K562 (cell line): ENCODE results near the gene CMTR1. TPM values are rescaled to one million over a fixed set of nuclear protein-coding genes. Genes with fewer than 3 reads are reported as not detected.

Experiments
- ATAC-seq: fragments of 200-7000 bp; cut with Tn5 transposase; 3 replicates; pipeline ENCODE4 v1.9.1; 2020; ENCODE audit warnings: moderate library complexity
- BruUV-seq: library from RNA; stranded (reverse); fragments of 400-500 nt; replicated peaks from 2 replicates; lab custom pipeline; 2021; lab: Mats Ljungman, UMichigan
- CTCF ChIA-PET: fragments of 300-600 bp; formaldehyde crosslinking; extraction: SDS; loops from one replicate; lab custom pipeline; 2021; ENCODE audit warnings: low intra/inter-chr PET ratio; lab: Yijun Ruan, JAX
- POLR2A ChIA-PET: fragments of 300-600, 350-650 bp; sonication (Branson Sonifier 250); formaldehyde crosslinking; extraction: SDS; loops from one replicate; lab custom pipeline; 2021; ENCODE audit warnings: antibody characterized with exemption, inconsistent platforms; lab: Yijun Ruan, JAX
- DNase-seq, 4 experiments: peaks; one replicate each; pipeline versions ENCODE4 v3.0.0 to v3.0.0-alpha.2; 2011 to 2018; ENCODE audit warnings: low spot score in 3 of 4, mixed read lengths in 3 of 4; ENCODE audit errors: extremely low read depth in 1 of 4
- FAIRE-seq: peaks from 2 replicates; lab custom pipeline; 2011; peaks lifted over from hg19 to GRCh38; lab: Jason Lieb, UNC
- H2AFZ ChIP-seq: 2 replicates; pipeline ENCODE4 v1.6.0; 2011; ENCODE audit warnings: low read depth, low read length, control low read depth, inconsistent platforms
- H3K27ac ChIP-seq: fragments of 200-600 bp; 3 replicates; pipeline ENCODE4 v1.8.0; 2011; ENCODE audit warnings: low read depth, mild to moderate bottlenecking, control low read depth, inconsistent platforms, low read length, moderate library complexity, mixed read lengths; ENCODE audit errors: extremely low read depth
- H3K27me3 ChIP-seq, 2 experiments: fragments of 300-600 bp in 1 of 2; 2 replicates in 1 of 2; 3 replicates in 1 of 2; pipeline versions ENCODE4 v1.6.0 to v1.8.0; 2011; ENCODE audit warnings: inconsistent platforms in 2 of 2, low read length in 2 of 2, mild to moderate bottlenecking in 1 of 2, mixed read lengths in 1 of 2, moderate library complexity in 1 of 2; ENCODE audit not compliant: control insufficient read depth in 2 of 2, insufficient read depth in 2 of 2
- H3K36me3 ChIP-seq: fragments of 300-600 bp; 3 replicates; pipeline ENCODE4 v1.8.0; 2011; ENCODE audit warnings: mild to moderate bottlenecking, low read length, inconsistent platforms; ENCODE audit not compliant: control insufficient read depth, insufficient read depth
- H3K4me1 ChIP-seq, 2 experiments: fragments of 200-600 bp in 1 of 2; replicated peaks in 1 of 2; 2 replicates in 1 of 2; 3 replicates in 1 of 2; pipeline versions ENCODE4 v1.5.1 to v1.8.0; 2011; ENCODE audit warnings: inconsistent platforms in 2 of 2, low read length in 2 of 2, mild to moderate bottlenecking in 1 of 2, mixed read lengths in 1 of 2, moderate library complexity in 1 of 2; ENCODE audit not compliant: control insufficient read depth in 2 of 2, insufficient read depth in 2 of 2
- H3K4me2 ChIP-seq: 2 replicates; pipeline ENCODE4 v1.6.1; 2011; ENCODE audit warnings: low read length, control low read depth, inconsistent platforms, mixed read lengths; ENCODE audit not compliant: insufficient read depth
- H3K4me3 ChIP-seq: fragments of 200-600 bp; sonication (generic), shearing (Covaris generic); 2 replicates; pipeline ENCODE4 v1.5.1; 2016; ENCODE audit warnings: control low read depth, inconsistent platforms
- H3K79me2 ChIP-seq: fragments of 200-600 bp; 3 replicates; pipeline ENCODE4 v1.8.0; 2011; ENCODE audit warnings: low read length, inconsistent platforms; ENCODE audit not compliant: control insufficient read depth, insufficient read depth
- H3K9ac ChIP-seq, 2 experiments: 2 replicates each; pipeline versions ENCODE4 v1.6.0 to v1.6.1; 2011; ENCODE audit warnings: low read depth in 2 of 2, low read length in 2 of 2, control low read depth in 1 of 2, inconsistent platforms in 1 of 2, mild to moderate bottlenecking in 1 of 2, mixed read lengths in 1 of 2; ENCODE audit not compliant: insufficient read depth in 1 of 2
- H3K9me1 ChIP-seq: one replicate; pipeline ENCODE4 v1.6.0; 2011; ENCODE audit warnings: inconsistent platforms, mild to moderate bottlenecking, low read length, moderate library complexity; ENCODE audit not compliant: control insufficient read depth, insufficient read depth
- H3K9me3 ChIP-seq: replicated peaks from 2 replicates; pipeline ENCODE4 v1.5.1; 2011; ENCODE audit warnings: low read depth, low read length, inconsistent platforms; ENCODE audit not compliant: control insufficient read depth, insufficient read depth
- H4K20me1 ChIP-seq: replicated peaks from 2 replicates; pipeline ENCODE4 v1.6.1; 2011; ENCODE audit warnings: low read length, inconsistent platforms, mixed read lengths; ENCODE audit not compliant: control insufficient read depth, insufficient read depth
- CBX5 ChIP-seq: IDR thresholded peaks from 2 replicates; pipeline ENCODE4 v1.6.1; 2014; ENCODE audit warnings: low read depth, borderline replicate concordance
- MEIS2 ChIP-seq: fragments of 450-650 bp; IDR thresholded peaks from 2 replicates; pipeline ENCODE4 v1.6.1; 2014; ENCODE audit warnings: mild to moderate bottlenecking; ENCODE audit not compliant: partially characterized antibody
- WGBS: fragments of 100-300 bp; shearing (Covaris generic); methylation state at CpG from one replicate; pipeline ENCODE4 v1.1.6; 2016; ENCODE audit warnings: low coverage, mixed read lengths; ENCODE audit not compliant: insufficient coverage; ENCODE audit errors: missing lambda C conversion rate; 5-methylcytosine and 5-hydroxymethylcytosine counted together
- in situ Hi-C: fragments of 300-500 bp; cut with MboI; formaldehyde crosslinking; loops from 4 replicates; pipeline ENCODE4 v1.15.0; 2018; ENCODE audit warnings: inconsistent platforms, mixed read lengths
- intact Hi-C: fragments of 100-400 bp; cut with micrococcal nuclease; formaldehyde crosslinking; loops from 2 replicates; pipeline ENCODE4 v1.14.2; 2022
- polyA plus RNA-seq, 8 experiments: library from polyadenylated mRNA; depleted of rRNA in 4 of 8; stranded (reverse) in 5 of 8; unstranded in 3 of 8; fragments of >200 nt; fragmentation: Nextera tagmentation in 2 of 8; fragmentation: Illumina TruSeq in 1 of 8; extraction: Ambion mirVana in 2 of 8; extraction: Trizol in 1 of 8; gene quantifications; 2 replicates each; pipeline versions ENCODE4 v1.2.1 to v1.2.3, GENCODE V29; 2011 to 2014; ENCODE audit warnings: inconsistent platforms in 1 of 8, missing spikeins in 1 of 8
- total RNA-seq, 7 experiments: library from RNA; depleted of rRNA in 6 of 7; stranded (reverse); fragments of >200 nt in 6 of 7; fragmentation: Illumina TruSeq in 2 of 7; extraction: Trizol in 2 of 7; gene quantifications; 2 replicates each; pipeline versions ENCODE4 v1.2.1 to v1.2.3, GENCODE V29; 2011 to 2021; ENCODE audit warnings: low replicate concordance in 1 of 7
- TF ChIP-seq, protein P1 (sequence below): sonication (generic); formaldehyde crosslinking; IDR thresholded peaks from 2 replicates; pipeline ENCODE4 v1.8.1; 2022; ENCODE audit warnings: missing genetic modification reagents
- TF ChIP-seq, protein P2 (sequence below), 2 experiments: IDR thresholded peaks in 1 of 2; conservative IDR thresholded peaks in 1 of 2; 2 replicates each; pipeline ENCODE4 v1.6.1; 2016; ENCODE audit warnings: low read depth in 2 of 2, mild to moderate bottlenecking in 1 of 2, missing compliant biosample characterization in 1 of 2, missing genetic modification characterization in 1 of 2, moderate library complexity in 1 of 2

The CMTR1 gene
- total and polyA plus RNA-seq, 9 of the 15 experiments (the other 6 are each of a cell fraction or from before 2014, with no cell fraction given) = 2.9 to 63.5 (median 49.5) TPM

DNA sequence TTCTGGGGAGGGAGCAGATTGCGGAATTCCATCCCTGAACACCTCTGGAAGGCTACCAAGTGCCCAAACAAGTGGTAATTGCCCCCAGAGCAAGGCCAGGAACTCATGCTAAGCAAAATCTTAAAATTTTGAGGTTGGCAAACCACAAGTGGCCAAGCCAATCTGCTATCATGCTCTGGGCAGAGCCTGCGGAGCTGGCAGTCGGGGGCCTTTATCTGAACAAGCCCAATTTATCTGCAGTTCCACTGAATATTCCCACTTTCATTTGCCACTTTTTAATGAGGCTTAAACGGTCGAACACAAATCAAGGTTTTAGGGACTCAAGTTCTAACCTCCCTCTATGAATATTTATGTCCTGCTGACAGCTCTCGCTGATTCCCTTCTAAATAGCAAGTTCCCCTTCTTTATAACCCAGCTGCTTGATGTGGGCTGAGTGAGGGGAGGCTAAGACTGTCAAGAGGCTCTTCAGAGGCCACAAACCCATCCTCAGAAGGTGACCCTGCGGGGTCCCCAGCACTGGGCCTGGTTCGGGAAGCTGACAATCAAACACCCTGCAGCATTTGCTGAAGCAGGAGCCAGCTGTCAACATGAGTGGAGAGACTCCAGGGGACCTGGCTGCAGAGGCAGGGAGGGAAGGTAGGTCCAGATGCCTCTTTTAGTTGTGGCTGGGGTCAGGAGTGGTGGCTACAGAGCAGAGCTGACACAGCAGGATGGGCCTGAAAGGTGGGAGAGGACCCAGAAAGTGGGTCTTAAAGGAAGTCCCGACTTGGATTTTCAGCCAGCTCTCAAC lies 54.8 kb downstream of the CMTR1 start:
- DNase-seq (no peak), FAIRE-seq (no peak), ATAC-seq (no peak)
- H3K27ac ChIP-seq = no peak overlapping the region
- H2AFZ ChIP-seq = no peak overlapping the region
- H4K20me1 ChIP-seq = peaks cover 24% of the 10 kb centered on the region; the same call in 1 of the 2 replicates
- WGBS = 65% methylated on average over 9 of the region's 9 CpGs
- TF ChIP-seq, protein P1, sequence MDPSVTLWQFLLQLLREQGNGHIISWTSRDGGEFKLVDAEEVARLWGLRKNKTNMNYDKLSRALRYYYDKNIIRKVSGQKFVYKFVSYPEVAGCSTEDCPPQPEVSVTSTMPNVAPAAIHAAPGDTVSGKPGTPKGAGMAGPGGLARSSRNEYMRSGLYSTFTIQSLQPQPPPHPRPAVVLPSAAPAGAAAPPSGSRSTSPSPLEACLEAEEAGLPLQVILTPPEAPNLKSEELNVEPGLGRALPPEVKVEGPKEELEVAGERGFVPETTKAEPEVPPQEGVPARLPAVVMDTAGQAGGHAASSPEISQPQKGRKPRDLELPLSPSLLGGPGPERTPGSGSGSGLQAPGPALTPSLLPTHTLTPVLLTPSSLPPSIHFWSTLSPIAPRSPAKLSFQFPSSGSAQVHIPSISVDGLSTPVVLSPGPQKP (CRISPR knock-in tag) = no peak
- TF ChIP-seq MEIS2 = peak; percentile 43
- TF ChIP-seq, protein P2, sequence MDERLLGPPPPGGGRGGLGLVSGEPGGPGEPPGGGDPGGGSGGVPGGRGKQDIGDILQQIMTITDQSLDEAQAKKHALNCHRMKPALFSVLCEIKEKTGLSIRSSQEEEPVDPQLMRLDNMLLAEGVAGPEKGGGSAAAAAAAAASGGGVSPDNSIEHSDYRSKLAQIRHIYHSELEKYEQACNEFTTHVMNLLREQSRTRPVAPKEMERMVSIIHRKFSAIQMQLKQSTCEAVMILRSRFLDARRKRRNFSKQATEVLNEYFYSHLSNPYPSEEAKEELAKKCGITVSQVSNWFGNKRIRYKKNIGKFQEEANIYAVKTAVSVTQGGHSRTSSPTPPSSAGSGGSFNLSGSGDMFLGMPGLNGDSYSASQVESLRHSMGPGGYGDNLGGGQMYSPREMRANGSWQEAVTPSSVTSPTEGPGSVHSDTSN (CRISPR knock-in tag; IDR thresholded peaks at IDR 0.05; ENCODE audit: low read depth) = no peak
- TF ChIP-seq, protein P2 (tag; conservative IDR thresholded peaks at IDR 0.05; ENCODE audit: low read depth) = peak; percentile 59
- no peak for TF ChIP-seq CBX5
- TF ChIP-seq, all 486 proteins: peak for 2
- no TSS peak for BruUV-seq
- Histone ChIP-seq H3K9ac (no peak overlapping the region), H3K27me3 (no peaks in the 10 kb centered on the region), H3K9me1 (no peaks in the 10 kb centered on the region), H3K9me3 (no peaks in the 10 kb centered on the region), H3K4me3 (no peak overlapping the region), H3K4me1 (peaks cover 6 to 25% of the 10 kb centered on the region in 2 experiments; a peak in 4 of 5 replicates), H3K79me2 (no peaks in the 10 kb centered on the region), H3K36me3 (peaks cover 10% of the 10 kb centered on the region; the same call in 1 of the 3 replicates), H3K4me2 (no peak overlapping the region)
- intact Hi-C loops (loop anchor here (5.0 to 10.0 kb wide), 2 partner anchors 160 to 463 kb away; no protein-coding TSS in a partner anchor), in situ Hi-C loops (no loop called here)
- POLR2A ChIA-PET = interaction anchor here (0.6 to 1.3 kb wide), 3 partner anchors 13 to 54 kb away, joined by 3 to 9 read pairs (median 4); partner anchors contain the start of gene CMTR1
- CTCF ChIA-PET = no interaction called here
